Naive B cell (primary cell): ENCODE results near the gene NSD1. TPM values are rescaled to one million over a fixed set of nuclear protein-coding genes. Genes with fewer than 3 reads are reported as not detected.

Experiments
- ATAC-seq, 2 donors: fragments of 150-1000 bp; cut with Tn5 transposase; 2 replicates each; pipeline ENCODE4 v1.10.0; 2021; ENCODE audit warnings: low read depth in 2 of 2, mild to moderate bottlenecking in 2 of 2, moderate library complexity in 2 of 2
- DNase-seq: peaks from one replicate; pipeline ENCODE4 v3.0.0; 2022
- H3K27ac Mint-ChIP-seq, 6 donors: one replicate each; pipeline ENCODE4 v1.8.0; 2020 to 2022; ENCODE audit warnings: mild to moderate bottlenecking in 6 of 6, mixed read lengths in 6 of 6, moderate library complexity in 5 of 6, inconsistent platforms in 2 of 6
- H3K27me3 Mint-ChIP-seq, 3 donors: one replicate each; pipeline ENCODE4 v1.8.0; 2021 to 2022; ENCODE audit warnings: mixed read lengths in 3 of 3, mild to moderate bottlenecking in 1 of 3
- H3K36me3 Mint-ChIP-seq, 2 donors: one replicate each; pipeline ENCODE4 v1.8.0; 2020 to 2022; ENCODE audit warnings: mixed read lengths in 2 of 2, inconsistent platforms in 1 of 2, mild to moderate bottlenecking in 1 of 2
- H3K4me1 Mint-ChIP-seq, 3 donors: one replicate each; pipeline ENCODE4 v1.8.0; 2020 to 2022; ENCODE audit warnings: mixed read lengths in 3 of 3, inconsistent platforms in 1 of 3, mild to moderate bottlenecking in 1 of 3, moderate library complexity in 1 of 3
- H3K4me3 Mint-ChIP-seq, 8 donors: one replicate each; pipeline ENCODE4 v1.8.0; 2020 to 2022; ENCODE audit warnings: mild to moderate bottlenecking in 8 of 8, mixed read lengths in 8 of 8, moderate library complexity in 8 of 8, inconsistent platforms in 2 of 8
- H3K9me3 Mint-ChIP-seq, 7 donors: one replicate each; pipeline ENCODE4 v1.8.0; 2020 to 2022; ENCODE audit warnings: mixed read lengths in 7 of 7, mild to moderate bottlenecking in 5 of 7, inconsistent platforms in 2 of 7, moderate library complexity in 1 of 7
- polyA plus RNA-seq, 6 donors: library from polyadenylated mRNA; unstranded; fragments of 300-500 nt; fragmentation: Illumina TruSeq; gene quantifications; one replicate each; pipeline ENCODE4 v1.2.3, GENCODE V29; 2021; ENCODE audit warnings: low read depth in 6 of 6

The NSD1 gene
- polyA plus RNA-seq, 6 donors from 2014 or later: 32.4 to 87.7 (median 46.1) TPM

- ATAC-seq: no peak
- no peak for DNase-seq
- peaks cover 28 to 35% (median 31%) of the 10 kb centered on the region in 3 donors for H3K4me1 Mint-ChIP-seq
- no peaks in the 10 kb centered on the region for H3K27me3 Mint-ChIP-seq
- H3K4me3 Mint-ChIP-seq: peak overlapping the region in 1 of 8 donors; percentile 74
- no peaks in the 10 kb centered on the region for H3K9me3 Mint-ChIP-seq
- no peaks in the 10 kb centered on the region for H3K36me3 Mint-ChIP-seq
- H3K27ac Mint-ChIP-seq: no peak overlapping the region
These were observed 194.3 kb downstream of the NSD1 start for GRCh38 chr5:177327539-177328522.

DNA sequence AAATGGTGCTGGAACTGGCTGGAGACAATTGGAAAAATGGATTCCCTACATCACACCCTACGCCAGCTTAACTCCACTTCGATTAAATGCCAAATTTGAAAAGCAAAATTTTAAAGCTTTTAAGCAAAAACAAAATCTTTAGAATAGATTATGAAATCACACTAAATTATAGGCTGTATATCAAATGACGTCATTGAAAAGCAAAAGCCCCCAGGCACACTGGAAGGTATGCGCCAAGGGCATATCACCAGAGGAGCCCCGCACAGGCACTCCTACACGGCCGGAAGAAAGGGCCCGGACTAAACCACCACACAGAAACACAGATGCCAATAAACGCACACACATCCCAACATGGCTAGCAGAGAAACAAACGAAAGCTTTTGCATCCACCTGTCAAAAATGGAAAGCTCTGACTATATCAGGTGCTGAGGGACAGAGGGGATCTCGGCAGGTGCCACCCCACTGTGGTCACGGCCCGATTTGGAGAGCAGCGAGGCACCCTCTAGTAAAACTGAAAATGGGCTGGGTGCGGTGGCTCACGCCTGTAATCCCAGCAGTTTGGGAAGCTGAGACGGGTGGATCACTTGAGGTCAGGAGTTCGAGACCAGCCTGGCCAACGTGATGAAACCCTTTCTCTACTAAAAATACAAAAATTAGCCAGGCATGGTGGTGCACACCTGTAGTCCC lies 195.1 kb downstream of the NSD1 start:
- H3K27ac Mint-ChIP-seq: peak overlapping the region in 1 of 6 donors; percentile 47
- H3K4me1 Mint-ChIP-seq: peaks cover 29 to 38% (median 36%) of the 10 kb centered on the region in 3 donors
- H3K27me3 Mint-ChIP-seq: no peaks in the 10 kb centered on the region
- H3K36me3 Mint-ChIP-seq: no peaks in the 10 kb centered on the region
- no peaks in the 10 kb centered on the region for H3K9me3 Mint-ChIP-seq
- DNase-seq: no peak
- H3K4me3 Mint-ChIP-seq: no peak overlapping the region
- ATAC-seq: no peak

GRCh38 chr5:177329883-177330282 lies 196.3 kb downstream of the NSD1 start:
- ATAC-seq (no peak), DNase-seq (no peak)
- Mint-ChIP-seq H3K4me3 (peak overlapping the region in 1 of 8 donors; percentile 56), H3K27ac (peak overlapping the region in 1 of 6 donors; percentile 96), H3K4me1 (peaks cover 29 to 41% (median 38%) of the 10 kb centered on the region in 3 donors), H3K36me3 (peaks cover 0 to 5% of the 10 kb centered on the region in 2 donors), H3K27me3 (no peaks in the 10 kb centered on the region), H3K9me3 (no peaks in the 10 kb centered on the region)

GRCh38 chr5:177330991-177331842 lies 197.6 kb downstream of the NSD1 start:
- peaks cover 31 to 43% (median 38%) of the 10 kb centered on the region in 3 donors for H3K4me1 Mint-ChIP-seq
- peak overlapping the region in 7 of 8 donors; percentile 47 to 86 (median 70) for H3K4me3 Mint-ChIP-seq

GRCh38 chr5:177332031-177332895 lies 198.7 kb downstream of the NSD1 start:
- DNase-seq (peak; percentile 25), ATAC-seq (peak; percentile 49 to 58)
- Mint-ChIP-seq H3K9me3 (no peaks in the 10 kb centered on the region), H3K27ac (peak overlapping the region; percentile 64 to 96 (median 90)), H3K4me1 (peaks cover 33 to 46% (median 38%) of the 10 kb centered on the region in 3 donors), H3K27me3 (no peaks in the 10 kb centered on the region), H3K36me3 (peaks cover 0 to 17% of the 10 kb centered on the region in 2 donors), H3K4me3 (peak overlapping the region in 7 of 8 donors; percentile 54 to 85 (median 70))

More at GRCh38 chr5:177330991-177331842, 197.6 kb downstream of the NSD1 start:
- DNase-seq (peak; percentile 47), ATAC-seq (peak; percentile 70 to 71)
- no peaks in the 10 kb centered on the region for H3K9me3 Mint-ChIP-seq
- H3K27ac Mint-ChIP-seq: peak overlapping the region; percentile 76 to 96 (median 89)
- H3K27me3 Mint-ChIP-seq: no peaks in the 10 kb centered on the region
- peaks cover 0 to 12% of the 10 kb centered on the region in 2 donors for H3K36me3 Mint-ChIP-seq

DNA sequence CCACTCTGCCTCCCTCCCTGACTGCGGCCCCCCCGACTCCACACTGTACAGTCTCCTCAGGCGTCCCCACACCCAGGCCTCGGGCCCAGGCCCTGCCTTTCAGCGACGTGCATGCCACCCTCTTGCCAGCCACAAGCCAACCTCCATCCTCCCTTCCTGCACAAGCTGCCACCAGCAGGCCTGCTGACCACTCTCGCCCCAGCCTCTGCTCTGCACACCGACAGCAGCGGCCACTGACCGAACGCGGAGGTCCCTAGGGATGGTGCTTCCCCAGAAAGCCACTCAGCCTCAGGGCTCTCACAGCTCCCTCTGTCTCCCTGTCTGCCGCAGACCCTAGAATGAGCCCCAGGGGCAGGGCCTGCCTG lies 199.3 kb downstream of the NSD1 start:
- DNase-seq (no peak), ATAC-seq (no peak)
- peaks cover 0 to 17% of the 10 kb centered on the region in 2 donors for H3K36me3 Mint-ChIP-seq
- peak overlapping the region in 3 of 8 donors; percentile 13 to 41 (median 15) for H3K4me3 Mint-ChIP-seq
- H3K9me3 Mint-ChIP-seq: no peaks in the 10 kb centered on the region
- H3K4me1 Mint-ChIP-seq: peaks cover 30 to 46% (median 32%) of the 10 kb centered on the region in 3 donors
- peak overlapping the region in 4 of 6 donors; percentile 72 to 90 (median 82) for H3K27ac Mint-ChIP-seq
- H3K27me3 Mint-ChIP-seq: no peaks in the 10 kb centered on the region

- Mint-ChIP-seq H3K36me3 (peaks cover 0 to 17% of the 10 kb centered on the region in 2 donors), H3K9me3 (no peaks in the 10 kb centered on the region), H3K27me3 (no peaks in the 10 kb centered on the region), H3K27ac (peak overlapping the region in 5 of 6 donors; percentile 32 to 91 (median 79)), H3K4me1 (peaks cover 30 to 46% (median 32%) of the 10 kb centered on the region in 3 donors), H3K4me3 (peak overlapping the region in 3 of 8 donors; percentile 13 to 54 (median 45))
- no peak for ATAC-seq
- no peak for DNase-seq
These were observed 200.0 kb downstream of the NSD1 start for GRCh38 chr5:177333420-177334154.

GRCh38 chr5:177334155-177334551 lies 200.6 kb downstream of the NSD1 start:
- H3K36me3 Mint-ChIP-seq: peaks cover 0 to 17% of the 10 kb centered on the region in 2 donors
- H3K9me3 Mint-ChIP-seq: no peaks in the 10 kb centered on the region
- DNase-seq (no peak), ATAC-seq (no peak)
- peak overlapping the region in 2 of 6 donors; percentile 56 to 91 for H3K27ac Mint-ChIP-seq
- peaks cover 30 to 46% (median 32%) of the 10 kb centered on the region in 3 donors for H3K4me1 Mint-ChIP-seq
- H3K27me3 Mint-ChIP-seq: no peaks in the 10 kb centered on the region
- peak overlapping the region in 2 of 8 donors; percentile 3 to 5 for H3K4me3 Mint-ChIP-seq

GRCh38 chr5:177334781-177335700 lies 201.5 kb downstream of the NSD1 start:
- no peaks in the 10 kb centered on the region for H3K27me3 Mint-ChIP-seq

GRCh38 chr5:177335701-177336065 lies 202.1 kb downstream of the NSD1 start:
- Mint-ChIP-seq H3K9me3 (no peaks in the 10 kb centered on the region), H3K4me1 (peaks cover 28 to 45% (median 32%) of the 10 kb centered on the region in 3 donors), H3K36me3 (peaks cover 7 to 25% of the 10 kb centered on the region in 2 donors), H3K4me3 (no peak overlapping the region), H3K27ac (peak overlapping the region in 2 of 6 donors; percentile 58 to 89), H3K27me3 (no peaks in the 10 kb centered on the region)
- ATAC-seq (no peak), DNase-seq (no peak)

More at GRCh38 chr5:177334781-177335700, 201.5 kb downstream of the NSD1 start:
- Mint-ChIP-seq H3K27ac (peak overlapping the region in 1 of 6 donors; percentile 49), H3K4me3 (peak overlapping the region in 1 of 8 donors; percentile 6), H3K36me3 (peaks cover 7 to 24% of the 10 kb centered on the region in 2 donors), H3K4me1 (peaks cover 33 to 49% (median 37%) of the 10 kb centered on the region in 3 donors), H3K9me3 (no peaks in the 10 kb centered on the region)
- ATAC-seq (no peak), DNase-seq (no peak)
